Heart right ventricle (tissue), 16 donors: Measurements from ENCODE around the gene LBX1. TPM values are rescaled to one million over a fixed set of nuclear protein-coding genes. Genes with fewer than 3 reads are reported as not detected.

ENCODE experiments used
- ATAC-seq, 8 donors: fragments of 200-7000 bp; cut with Tn5 transposase; one replicate each; pipeline ENCODE4 v1.9.1; 2020; ENCODE audit warnings: mild to moderate bottlenecking in 8 of 8, moderate library complexity in 8 of 8, moderate number of reproducible peaks in 1 of 8
- DNase-seq, 2 donors: peaks; one replicate each; pipeline ENCODE4 v3.0.0-alpha.2; 2020
- H3K27ac ChIP-seq, 10 donors: fragments of 200-600 bp; sonication (generic) in 2 of 10; one replicate each; pipeline versions ENCODE4 v1.5.0 to v1.8.0; 2020 to 2022; ENCODE audit warnings: mild to moderate bottlenecking in 3 of 10
- H3K27me3 ChIP-seq, 7 donors: fragments of 200-600 bp; one replicate each; pipeline ENCODE4 v1.8.0; 2021 to 2022; ENCODE audit warnings: mild to moderate bottlenecking in 2 of 7
- H3K36me3 ChIP-seq, 9 donors: fragments of 200-600 bp; sonication (generic) in 1 of 9; one replicate each; pipeline versions ENCODE4 v1.5.0 to v1.8.0; 2020 to 2022; ENCODE audit warnings: mild to moderate bottlenecking in 2 of 9
- H3K4me1 ChIP-seq, 9 donors: fragments of 200-600 bp; sonication (generic) in 1 of 9; one replicate each; pipeline versions ENCODE4 v1.5.0 to v1.8.0; 2020 to 2022; ENCODE audit warnings: mild to moderate bottlenecking in 4 of 9
- H3K4me3 ChIP-seq, 10 donors: fragments of 200-600 bp; sonication (generic) in 2 of 10; one replicate each; pipeline versions ENCODE4 v1.5.0 to v1.8.0; 2020 to 2022; ENCODE audit warnings: mild to moderate bottlenecking in 7 of 10, moderate library complexity in 2 of 10
- H3K9me3 ChIP-seq, 11 donors: fragments of 200-600 bp in 10 of 11; sonication (generic) in 2 of 11; one replicate each; pipeline versions ENCODE4 v1.5.0 to v1.8.0; 2013 to 2022; ENCODE audit warnings: mild to moderate bottlenecking in 2 of 11, control low read depth in 1 of 11, moderate library complexity in 1 of 11
- CTCF ChIP-seq, 9 donors: fragments of 200-600 bp; sonication (generic) in 2 of 9; IDR thresholded peaks; one replicate each; pipeline versions ENCODE4 v1.5.0 to v1.8.0; 2021 to 2022; ENCODE audit warnings: antibody characterized with exemption in 9 of 9, mild to moderate bottlenecking in 5 of 9, moderate library complexity in 1 of 9
- WGBS, 2 donors: extraction: QIAGEN DNeasy Blood & Tissue Kit; methylation state at CpG; one replicate each; pipeline ENCODE4 v1.1.7; 2013; ENCODE audit warnings: inconsistent platforms in 1 of 2; 5-methylcytosine and 5-hydroxymethylcytosine counted together
- intact Hi-C, 10 donors: fragments of 100-400 bp; cut with DNase I; formaldehyde crosslinking; loops; one replicate each; pipeline versions ENCODE4 v1.11.1 to v1.14.2; 2022
- long read RNA-seq, 3 donors: library from polyadenylated mRNA; unstranded; transcript quantifications; one replicate each; pipeline ENCODE4 v2.0.0, GENCODE V29; 2020 to 2021
- polyA plus RNA-seq, 2 donors: library from polyadenylated mRNA; stranded (reverse); fragments of 200-250 nt; gene quantifications; one replicate each; pipeline ENCODE4 v1.2.3, GENCODE V29; 2013
- total RNA-seq, 10 donors: library from RNA; stranded (reverse); fragmentation: NEBNext Ultra II Directional in 3 of 10; extraction: Animal tissue kit (Norgen Biotek cat#: 25700) in 3 of 10; gene quantifications; one replicate each; pipeline versions ENCODE4 v1.2.1 to v1.2.4, GENCODE V29; 2021 to 2023
- donor health status: Arrhythmogenic right ventricular cardiomyopathy.
- donor health status: ischemic (EF 13 %, LVEDD 7.1; RV severe dilation, severe dysfunction).
- donor health status: healthy with polysubstance abuse.
- donor health status: DM: no; HTN: yes; CAD: no.
- donor health status: DM: no; HTN: no; CAD: no.
- donor health status: ischemic (EF 25% LVEDD 6.9; RV normal size, moderate dysfunction).
- donor health status: ischemic (EF 25% LVEDD 5.7; RV mildly dilated, moderate dysfunction).
- donor health status: healthy.
- donor health status: DM: yes; HTN: yes; CAD: no.
- donor health status: Ischemic cardiomyopathy.
- donor health status: ischemic (EF 35%, LVEDD 5.7; RV mildly dilated, moderate dysfunction).
- donor health status: nonischemic (EF 11% LVEDD 7.7; RV severe dilation, severe dysfunction).
- donor health status: DM: yes; HTN: yes; CAD: no.
- donor health status: PGD.
- donor health status: ischemic (EF 29% LVEDD 5.4; RV normal size, mild dysfunction).
- donor health status: nonischemic (EF 23%, LVEDD 6.1; RV moderate dilation, normal function).

LBX1 gene
- total RNA-seq (not detected), polyA plus RNA-seq (not detected)
- long read RNA-seq, donor 1, result 0 reads
- long read RNA-seq, donor 2, result 0 reads
- long read RNA-seq, donor 3, result 0 reads

- no peaks in the 10 kb centered on the region for H3K9me3 ChIP-seq
- DNase-seq (no peak), ATAC-seq (peak in 3 of 8 donors; percentile 5 to 18 (median 8))
- peaks cover 81 to 100% (median 100%) of the 10 kb centered on the region in 7 donors for H3K27me3 ChIP-seq
- H3K4me1 ChIP-seq, result peaks cover 15 to 58% (median 47%) of the 10 kb centered on the region in 9 donors
- H3K27ac ChIP-seq, result no peak within 1 kb of the TSS
- H3K4me3 ChIP-seq, result peak within 1 kb of the TSS in 9 of 10 donors; percentile 7 to 35 (median 26)
- no peak for TF ChIP-seq CTCF (IDR thresholded peaks at IDR 0.05)
- 1 to 2% methylated on average over 63 of the region's 63 CpGs for WGBS, 2 donors
- H3K36me3 ChIP-seq, result no peaks in the 10 kb centered on the region
- intact Hi-C loops, result loop anchor here in 1 of 10 donors (2.0 kb wide), 1 partner anchor 65 kb away; no protein-coding TSS in a partner anchor
Observed at GRCh38 chr10:101229266-101230182, at the start of gene LBX1. Gene LBX1, minus strand, starts transcription at chr10:101229463. Its CDS starts 648 bp downstream, at chr10:101228815.

- no peak for ATAC-seq
- intact Hi-C loops, result loop anchor here in 5 of 10 donors (5.0 to 10.0 kb wide), 3 partner anchors 191 to 294 kb away; no protein-coding TSS in a partner anchor
Observed at GRCh38 chr10:101273741-101274140, 44.5 kb upstream of the LBX1 start.

GRCh38 chr10:101273330-101273729 lies 44.1 kb upstream of the LBX1 start:
- Histone ChIP-seq H3K4me3 (no peak overlapping the region), H3K9me3 (no peaks in the 10 kb centered on the region), H3K36me3 (no peaks in the 10 kb centered on the region), H3K4me1 (no peaks in the 10 kb centered on the region), H3K27ac (no peak overlapping the region), H3K27me3 (peaks cover 0 to 36% (median 23%) of the 10 kb centered on the region in 7 donors)
- no peak for TF ChIP-seq CTCF (IDR thresholded peaks at IDR 0.05)
- intact Hi-C loops, result loop anchor here in 5 of 10 donors (5.0 to 10.0 kb wide), 3 partner anchors 191 to 294 kb away; no protein-coding TSS in a partner anchor
- ATAC-seq (no peak), DNase-seq (no peak)
- 88% methylated on average over 10 of the region's 10 CpGs for WGBS, 2 donors

More at GRCh38 chr10:101273741-101274140, 44.5 kb upstream of the LBX1 start:
- DNase-seq, result no peak
- Histone ChIP-seq H3K36me3 (no peaks in the 10 kb centered on the region), H3K4me1 (no peaks in the 10 kb centered on the region), H3K27ac (no peak overlapping the region), H3K4me3 (no peak overlapping the region), H3K27me3 (peaks cover 0 to 36% (median 20%) of the 10 kb centered on the region in 7 donors), H3K9me3 (no peaks in the 10 kb centered on the region)
- TF ChIP-seq CTCF (IDR thresholded peaks at IDR 0.05), result no peak
- WGBS, 2 donors, result 91 to 92% methylated on average over 4 of the region's 4 CpGs

GRCh38 chr10:101272229-101272868 lies 43.1 kb upstream of the LBX1 start:
- Histone ChIP-seq H3K4me3 (no peak overlapping the region), H3K4me1 (no peaks in the 10 kb centered on the region), H3K27me3 (peaks cover 0 to 37% (median 23%) of the 10 kb centered on the region in 7 donors), H3K27ac (no peak overlapping the region), H3K9me3 (no peaks in the 10 kb centered on the region), H3K36me3 (no peaks in the 10 kb centered on the region)
- ATAC-seq, result peak; percentile 67 to 86 (median 79)
- TF ChIP-seq CTCF (IDR thresholded peaks at IDR 0.05), result peak; percentile 48 to 82 (median 79)
- DNase-seq, result peak; percentile 44 to 49
- intact Hi-C loops, result loop anchor here in 5 of 10 donors (5.0 to 10.0 kb wide), 3 partner anchors 192 to 295 kb away; no protein-coding TSS in a partner anchor
- WGBS, 2 donors, result 33 to 36% methylated on average over 13 of the region's 13 CpGs
